ENCODE results near the gene PLXNA1.

Gene PLXNA1

DNA sequence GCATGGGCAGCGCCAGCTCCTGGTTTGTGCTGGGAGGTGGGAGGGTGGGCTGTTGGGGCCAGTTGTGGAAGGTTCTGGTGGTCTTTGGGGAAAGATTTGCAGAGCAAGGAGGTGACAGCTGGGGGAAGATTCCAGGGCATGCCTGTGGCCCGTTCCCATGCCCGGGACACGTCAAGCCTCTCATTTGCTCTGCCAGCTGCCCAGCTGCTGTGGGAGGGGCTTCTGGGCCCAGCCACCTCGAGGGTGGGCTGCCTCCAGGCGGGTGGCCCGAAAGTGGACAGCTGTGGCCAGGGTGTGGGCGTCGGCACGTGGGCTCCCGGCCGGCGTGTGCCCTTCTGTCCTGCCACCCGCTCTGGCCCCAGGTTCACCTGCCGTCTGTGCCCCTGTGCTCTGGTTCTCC is 17.2 kb downstream of the PLXNA1 start:
- TF ChIP-seq, protein P1, sequence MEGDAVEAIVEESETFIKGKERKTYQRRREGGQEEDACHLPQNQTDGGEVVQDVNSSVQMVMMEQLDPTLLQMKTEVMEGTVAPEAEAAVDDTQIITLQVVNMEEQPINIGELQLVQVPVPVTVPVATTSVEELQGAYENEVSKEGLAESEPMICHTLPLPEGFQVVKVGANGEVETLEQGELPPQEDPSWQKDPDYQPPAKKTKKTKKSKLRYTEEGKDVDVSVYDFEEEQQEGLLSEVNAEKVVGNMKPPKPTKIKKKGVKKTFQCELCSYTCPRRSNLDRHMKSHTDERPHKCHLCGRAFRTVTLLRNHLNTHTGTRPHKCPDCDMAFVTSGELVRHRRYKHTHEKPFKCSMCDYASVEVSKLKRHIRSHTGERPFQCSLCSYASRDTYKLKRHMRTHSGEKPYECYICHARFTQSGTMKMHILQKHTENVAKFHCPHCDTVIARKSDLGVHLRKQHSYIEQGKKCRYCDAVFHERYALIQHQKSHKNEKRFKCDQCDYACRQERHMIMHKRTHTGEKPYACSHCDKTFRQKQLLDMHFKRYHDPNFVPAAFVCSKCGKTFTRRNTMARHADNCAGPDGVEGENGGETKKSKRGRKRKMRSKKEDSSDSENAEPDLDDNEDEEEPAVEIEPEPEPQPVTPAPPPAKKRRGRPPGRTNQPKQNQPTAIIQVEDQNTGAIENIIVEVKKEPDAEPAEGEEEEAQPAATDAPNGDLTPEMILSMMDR (conservative IDR thresholded peaks at IDR 0.05; ENCODE audit: low read depth, low read length): no peak
- no peak for DNase-seq (ENCODE audit: low read depth)
- H3K4me3 ChIP-seq (ENCODE audit: low read depth, low read length): no peak overlapping the region

DNA sequence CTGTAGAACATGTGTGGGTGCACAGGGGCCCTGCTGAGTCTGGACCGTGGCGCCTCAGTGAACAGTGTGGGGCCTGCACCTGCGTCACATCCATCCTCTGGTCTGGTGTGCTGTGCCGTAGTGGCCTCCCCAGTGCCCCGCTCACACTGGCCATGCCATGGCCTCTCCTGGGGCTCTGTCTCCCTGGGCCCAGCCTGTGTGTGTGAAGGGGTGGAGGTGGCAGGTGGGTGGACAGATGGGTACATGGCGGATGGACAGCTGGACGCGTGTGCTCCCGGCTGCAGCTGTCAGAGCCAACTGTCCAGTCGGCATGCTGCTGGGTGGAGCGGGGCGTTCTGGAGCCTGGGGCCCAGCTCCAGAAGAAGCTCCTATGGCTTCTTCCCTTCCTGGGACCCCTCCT is 17.8 kb downstream of the PLXNA1 start:
- H3K4me3 ChIP-seq (ENCODE audit: low read depth, low read length): no peak overlapping the region
- TF ChIP-seq, protein P1 (conservative IDR thresholded peaks at IDR 0.05; ENCODE audit: low read depth, low read length): no peak
- no peak for DNase-seq (ENCODE audit: low read depth)

GRCh38 chr3:127001486-127002194 is 18.7 kb downstream of the PLXNA1 start:
- TF ChIP-seq, protein P1 (conservative IDR thresholded peaks at IDR 0.05; ENCODE audit: low read depth, low read length): no peak
- H3K4me3 ChIP-seq (ENCODE audit: low read depth, low read length): peak overlapping the region; percentile 22
- no peak for DNase-seq (ENCODE audit: low read depth)

GRCh38 chr3:127002195-127003174 is 19.6 kb downstream of the PLXNA1 start:
- TF ChIP-seq, protein P1 (conservative IDR thresholded peaks at IDR 0.05; ENCODE audit: low read depth, low read length): peak; percentile 73
- H3K4me3 ChIP-seq (ENCODE audit: low read depth, low read length): peak overlapping the region; percentile 30
- DNase-seq (ENCODE audit: low read depth): peak; percentile 92

DNA sequence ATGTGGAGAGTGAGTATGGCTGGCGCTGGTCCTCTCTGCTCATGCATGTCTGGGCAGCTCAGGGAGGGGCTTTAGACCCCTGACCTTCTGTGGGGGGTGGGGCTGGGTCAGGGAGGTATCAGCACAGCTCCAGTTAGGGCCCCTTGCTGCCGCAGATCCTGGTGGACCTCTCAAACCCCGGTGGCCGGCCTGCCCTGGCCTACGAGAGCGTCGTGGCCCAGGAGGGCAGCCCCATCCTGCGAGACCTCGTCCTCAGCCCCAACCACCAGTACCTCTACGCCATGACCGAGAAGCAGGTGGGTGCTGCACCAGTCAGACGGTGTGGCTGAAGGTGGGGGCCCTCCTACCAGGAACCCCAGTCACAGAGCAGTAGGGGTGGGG is 20.2 kb downstream of the PLXNA1 start:
- no peak overlapping the region for H3K4me3 ChIP-seq (ENCODE audit: low read depth, low read length)
- TF ChIP-seq, protein P1 (conservative IDR thresholded peaks at IDR 0.05; ENCODE audit: low read depth, low read length): no peak
- DNase-seq (ENCODE audit: low read depth): no peak

- TF ChIP-seq, protein P1 (conservative IDR thresholded peaks at IDR 0.05; ENCODE audit: low read depth, low read length): no peak
- no peak for DNase-seq (ENCODE audit: low read depth)
- H3K4me3 ChIP-seq (ENCODE audit: low read depth, low read length): no peak overlapping the region
Measured at GRCh38 chr3:127003601-127004280, 20.8 kb downstream of the PLXNA1 start.
